Neural crest cell (in vitro differentiated cells): ENCODE measurements around the gene MORC2. TPM values are rescaled to one million over a fixed set of nuclear protein-coding genes. Genes with fewer than 3 reads are reported as not detected.

ENCODE experiments used
- DNase-seq: peaks from one replicate; pipeline ENCODE4 v3.0.0; 2021; ENCODE audit warnings: low read depth, mixed read lengths, low spot score
- H3K27ac Mint-ChIP-seq: one replicate; pipeline ENCODE4 v1.8.0; 2021; ENCODE audit warnings: mild to moderate bottlenecking, mixed read lengths; ENCODE audit not compliant: unreplicated experiment
- H3K27me3 Mint-ChIP-seq: 2 replicates; pipeline ENCODE4 v1.8.0; 2021; ENCODE audit warnings: low read depth, mild to moderate bottlenecking, mixed read lengths
- H3K36me3 Mint-ChIP-seq: 2 replicates; pipeline ENCODE4 v1.8.0; 2021; ENCODE audit warnings: low read depth, mild to moderate bottlenecking, mixed read lengths
- H3K4me1 Mint-ChIP-seq: 2 replicates; pipeline ENCODE4 v1.8.0; 2021; ENCODE audit warnings: mixed read lengths
- H3K4me3 Mint-ChIP-seq: one replicate; pipeline ENCODE4 v1.8.0; 2021; ENCODE audit warnings: mild to moderate bottlenecking, mixed read lengths
- H3K9me3 Mint-ChIP-seq: 2 replicates; pipeline ENCODE4 v1.8.0; 2021; ENCODE audit warnings: mixed read lengths
- CTCF ChIP-seq: fragments of 200-600 bp; sonication (generic); conservative IDR thresholded peaks from 2 replicates; pipeline ENCODE4 v1.5.0; 2021; ENCODE audit warnings: antibody characterized with exemption, mild to moderate bottlenecking
- total RNA-seq: library from RNA; stranded (reverse); gene quantifications from 2 replicates; pipeline ENCODE4 v1.2.1, GENCODE V29; 2021

MORC2 gene
- total RNA-seq, 1 donor from 2014 or later = 38.8 TPM

GRCh38 chr22:30934053-30934452 is 34.5 kb downstream of the MORC2 start:
- Mint-ChIP-seq H3K9me3 (no peaks in the 10 kb centered on the region), H3K27ac (no peak overlapping the region), H3K27me3 (no peaks in the 10 kb centered on the region), H3K36me3 (peaks cover 28% of the 10 kb centered on the region), H3K4me3 (no peak overlapping the region), H3K4me1 (no peaks in the 10 kb centered on the region)
- DNase-seq = no peak
- no peak for TF ChIP-seq CTCF

DNA sequence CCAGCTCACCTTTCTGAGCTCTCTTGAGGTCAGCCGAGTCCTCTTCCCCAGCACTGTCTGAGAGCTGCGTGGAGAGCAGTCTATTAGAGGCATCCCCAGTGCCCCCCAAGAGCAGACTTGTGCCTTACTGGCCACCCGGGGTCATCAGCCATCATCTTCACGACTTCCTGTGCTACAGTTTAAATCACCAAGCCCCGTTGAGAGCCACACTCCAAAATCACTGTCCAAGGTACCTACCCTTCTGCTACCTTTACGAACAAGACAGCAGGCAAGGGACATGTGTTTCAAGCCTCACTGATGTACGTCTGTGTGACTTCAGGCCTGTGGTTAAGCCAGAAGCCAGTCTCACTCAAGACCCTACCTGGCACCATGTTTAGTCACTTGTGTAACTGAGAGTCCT is 35.1 kb downstream of the MORC2 start:
- TF ChIP-seq CTCF = no peak
- Mint-ChIP-seq H3K27ac (no peak overlapping the region), H3K9me3 (no peaks in the 10 kb centered on the region), H3K36me3 (peaks cover 28% of the 10 kb centered on the region), H3K27me3 (no peaks in the 10 kb centered on the region), H3K4me1 (no peaks in the 10 kb centered on the region), H3K4me3 (no peak overlapping the region)
- no peak for DNase-seq

DNA sequence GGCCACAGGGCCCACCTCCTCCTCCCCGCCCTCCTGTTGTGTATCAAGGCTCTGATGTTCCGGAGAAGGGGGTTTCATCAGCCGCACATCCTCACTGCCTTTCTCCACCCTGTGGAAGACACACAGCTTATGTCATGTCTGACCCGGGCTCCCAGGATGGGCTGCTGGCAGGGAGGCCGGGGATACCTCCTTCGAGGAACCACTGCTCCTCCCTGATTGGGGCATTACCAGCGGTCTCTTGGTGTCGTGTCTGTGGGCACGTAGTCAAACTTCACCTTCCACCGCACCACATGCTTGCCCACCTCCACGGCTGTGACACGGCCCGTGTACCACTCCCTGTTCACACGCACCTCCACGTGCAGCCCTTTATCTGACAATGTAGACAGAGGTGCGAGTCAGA is 35.9 kb downstream of the MORC2 start:
- Mint-ChIP-seq H3K36me3 (peaks cover 25% of the 10 kb centered on the region), H3K27me3 (no peaks in the 10 kb centered on the region), H3K9me3 (no peaks in the 10 kb centered on the region), H3K4me3 (no peak overlapping the region), H3K4me1 (no peaks in the 10 kb centered on the region), H3K27ac (no peak overlapping the region)
- no peak for TF ChIP-seq CTCF
- DNase-seq = no peak

DNA sequence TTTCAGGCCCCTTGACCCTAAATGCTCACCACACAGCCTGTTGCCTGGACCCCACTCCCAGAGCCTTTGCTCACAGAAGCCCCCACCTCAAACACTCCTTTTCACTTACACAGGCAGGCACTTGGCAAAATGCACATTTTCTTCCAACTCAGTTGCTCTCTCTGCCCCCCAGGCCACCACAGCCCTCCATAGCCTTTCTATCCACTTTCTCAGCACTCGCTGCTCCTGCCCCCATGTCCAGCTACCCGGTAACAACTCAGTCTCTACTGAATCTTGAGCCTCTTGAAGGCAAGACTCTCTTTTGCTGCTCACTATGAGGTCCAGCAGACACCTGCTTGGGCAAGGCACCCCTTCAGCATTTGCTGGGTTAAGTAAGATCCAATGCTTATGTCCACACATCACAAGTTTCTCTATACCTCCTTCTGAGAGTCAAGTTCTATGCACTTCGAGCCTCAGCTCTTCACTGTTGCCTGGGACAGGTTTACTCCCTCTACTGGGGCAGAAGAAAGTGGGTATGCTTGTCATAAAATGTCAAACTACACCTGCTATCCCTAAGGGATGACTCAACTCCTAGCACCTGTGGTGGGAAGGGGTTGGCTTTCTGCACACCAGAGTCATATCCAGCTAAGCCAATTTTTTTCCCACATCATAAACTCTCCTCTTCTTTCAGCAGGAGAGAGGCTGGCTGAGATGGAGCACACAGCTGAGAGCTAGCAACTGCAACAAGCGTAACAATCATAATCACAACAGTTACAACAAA is 36.9 kb downstream of the MORC2 start:
- H3K4me3 Mint-ChIP-seq = no peak overlapping the region
- H3K4me1 Mint-ChIP-seq = no peaks in the 10 kb centered on the region
- H3K27me3 Mint-ChIP-seq = no peaks in the 10 kb centered on the region
- no peak for TF ChIP-seq CTCF
- H3K27ac Mint-ChIP-seq = no peak overlapping the region
- H3K9me3 Mint-ChIP-seq = no peaks in the 10 kb centered on the region
- no peak for DNase-seq
- peaks cover 34% of the 10 kb centered on the region for H3K36me3 Mint-ChIP-seq

DNA sequence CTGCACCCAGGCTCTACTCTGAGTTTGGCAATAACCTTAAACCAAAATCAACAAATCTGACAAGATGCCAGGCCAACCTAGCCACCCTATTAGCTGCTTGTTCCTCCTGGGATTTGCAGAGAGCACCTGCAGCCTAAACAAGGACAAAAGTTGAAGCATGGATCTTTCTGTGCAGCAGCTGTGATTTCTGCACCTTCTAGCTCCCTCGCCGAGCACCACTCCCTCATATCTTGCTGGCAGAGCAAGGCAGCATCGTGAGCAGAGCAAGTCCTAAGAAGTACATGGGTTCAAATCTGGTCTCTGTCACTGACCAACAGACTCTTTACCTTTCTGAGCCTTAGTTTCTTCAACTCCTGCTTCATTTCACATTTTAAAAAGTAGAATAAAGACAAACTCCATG is 38.3 kb downstream of the MORC2 start:
- no peak overlapping the region for H3K27ac Mint-ChIP-seq
- DNase-seq = no peak
- no peak for TF ChIP-seq CTCF
- no peak overlapping the region for H3K4me3 Mint-ChIP-seq
- H3K27me3 Mint-ChIP-seq = no peaks in the 10 kb centered on the region
- peaks cover 34% of the 10 kb centered on the region for H3K36me3 Mint-ChIP-seq
- no peaks in the 10 kb centered on the region for H3K4me1 Mint-ChIP-seq
- H3K9me3 Mint-ChIP-seq = no peaks in the 10 kb centered on the region
